Tibial artery (tissue), 4 donors: Measurements from ENCODE around the gene DCLRE1B.

ENCODE experiments used
- DNase-seq, 2 donors: peaks; one replicate each; pipeline ENCODE4 v3.0.0-alpha.2; 2019
- H3K27ac ChIP-seq, 2 donors: fragments of 200-600 bp; sonication (generic) in 1 of 2; 1 replicate in 1 of 2; 2 replicates in 1 of 2; pipeline ENCODE4 v1.5.1; 2018 to 2019; ENCODE audit warnings: mild to moderate bottlenecking in 1 of 2
- H3K27me3 ChIP-seq, 2 donors: fragments of 200-600 bp; sonication (generic) in 1 of 2; one replicate each; pipeline versions ENCODE4 v1.5.1 to v1.6.0; 2016 to 2019
- H3K36me3 ChIP-seq, 3 donors: fragments of 200-600 bp; sonication (generic) in 2 of 3; one replicate each; pipeline ENCODE4 v1.5.1; 2016 to 2019; ENCODE audit warnings: mild to moderate bottlenecking in 2 of 3
- H3K4me1 ChIP-seq, 4 donors: fragments of 200-600 bp; sonication (generic) in 2 of 4; 1 replicate in 3 of 4; 2 replicates in 1 of 4; pipeline ENCODE4 v1.5.1; 2016 to 2019
- H3K4me3 ChIP-seq, 2 donors: fragments of 200-600 bp; sonication (generic) in 1 of 2; 1 replicate in 1 of 2; 2 replicates in 1 of 2; pipeline ENCODE4 v1.5.1; 2018 to 2019; ENCODE audit warnings: mild to moderate bottlenecking in 2 of 2
- H3K9me3 ChIP-seq, 3 donors: fragments of 200-600 bp; sonication (generic) in 1 of 3; one replicate each; pipeline ENCODE4 v1.5.1; 2016 to 2019
- intact Hi-C: fragments of 100-400 bp; cut with DNase I; formaldehyde crosslinking; loops from one replicate; pipeline ENCODE4 v1.15.0; 2023; ENCODE audit warnings: low total_unique reads
- TF ChIP-seq, protein P1 (sequence below), 2 experiments: fragments of 200-600 bp in 1 of 2; fragments of 450-650 bp in 1 of 2; IDR thresholded peaks; one replicate each; pipeline ENCODE4 v1.5.1; 2017 to 2019; ENCODE audit warnings: antibody characterized with exemption in 2 of 2, mild to moderate bottlenecking in 1 of 2, moderate library complexity in 1 of 2

Gene DCLRE1B

DNA sequence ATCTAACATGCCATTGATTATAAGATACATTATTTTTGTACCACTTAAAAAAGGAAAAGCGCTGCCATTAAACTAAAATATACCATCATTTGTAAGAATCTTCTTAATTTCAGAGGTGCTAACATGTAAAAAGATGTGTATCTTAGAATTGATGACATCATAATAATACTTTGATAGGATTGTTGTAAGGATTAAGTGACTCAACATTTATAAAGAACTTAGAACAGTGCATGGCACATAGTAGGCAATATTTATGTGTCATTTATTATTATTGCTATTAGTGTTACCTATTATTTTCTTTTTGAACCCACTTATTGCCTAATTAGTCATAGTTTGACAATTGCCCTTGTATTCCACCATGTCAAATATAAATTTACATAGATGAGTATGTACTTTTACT is 45.8 kb downstream of the DCLRE1B start:
- H3K27me3 ChIP-seq = no peaks in the 10 kb centered on the region
- peaks cover 0 to 56% (median 28%) of the 10 kb centered on the region in 4 donors for H3K4me1 ChIP-seq
- H3K36me3 ChIP-seq = peaks cover 8 to 24% (median 22%) of the 10 kb centered on the region in 3 donors
- no peaks in the 10 kb centered on the region for H3K9me3 ChIP-seq
- H3K27ac ChIP-seq = no peak overlapping the region
- no peak for DNase-seq
- no peak overlapping the region for H3K4me3 ChIP-seq
- intact Hi-C loops = no loop called here
- TF ChIP-seq, protein P1, sequence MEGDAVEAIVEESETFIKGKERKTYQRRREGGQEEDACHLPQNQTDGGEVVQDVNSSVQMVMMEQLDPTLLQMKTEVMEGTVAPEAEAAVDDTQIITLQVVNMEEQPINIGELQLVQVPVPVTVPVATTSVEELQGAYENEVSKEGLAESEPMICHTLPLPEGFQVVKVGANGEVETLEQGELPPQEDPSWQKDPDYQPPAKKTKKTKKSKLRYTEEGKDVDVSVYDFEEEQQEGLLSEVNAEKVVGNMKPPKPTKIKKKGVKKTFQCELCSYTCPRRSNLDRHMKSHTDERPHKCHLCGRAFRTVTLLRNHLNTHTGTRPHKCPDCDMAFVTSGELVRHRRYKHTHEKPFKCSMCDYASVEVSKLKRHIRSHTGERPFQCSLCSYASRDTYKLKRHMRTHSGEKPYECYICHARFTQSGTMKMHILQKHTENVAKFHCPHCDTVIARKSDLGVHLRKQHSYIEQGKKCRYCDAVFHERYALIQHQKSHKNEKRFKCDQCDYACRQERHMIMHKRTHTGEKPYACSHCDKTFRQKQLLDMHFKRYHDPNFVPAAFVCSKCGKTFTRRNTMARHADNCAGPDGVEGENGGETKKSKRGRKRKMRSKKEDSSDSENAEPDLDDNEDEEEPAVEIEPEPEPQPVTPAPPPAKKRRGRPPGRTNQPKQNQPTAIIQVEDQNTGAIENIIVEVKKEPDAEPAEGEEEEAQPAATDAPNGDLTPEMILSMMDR (IDR thresholded peaks at IDR 0.05) = no peak

DNA sequence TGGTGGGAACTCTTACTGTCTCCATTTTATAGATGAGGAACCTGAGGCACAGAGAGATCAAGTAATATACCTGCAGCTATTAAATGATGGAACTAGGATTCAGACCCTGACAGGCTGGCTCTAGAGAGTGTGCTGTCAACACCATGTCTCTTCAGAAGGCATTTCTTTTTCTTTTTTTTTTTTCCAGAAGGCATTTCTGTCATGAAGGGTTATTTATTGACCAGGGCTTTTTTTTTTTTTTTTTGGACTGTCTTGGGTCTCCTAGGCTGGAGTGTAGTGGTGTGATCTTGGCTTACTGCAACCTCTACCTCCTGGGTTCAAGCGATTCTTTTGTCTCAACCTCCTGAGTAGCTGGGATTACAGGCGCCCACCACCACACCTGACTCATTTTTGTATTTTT is 46.6 kb downstream of the DCLRE1B start:
- Histone ChIP-seq H3K27ac (no peak overlapping the region), H3K27me3 (no peaks in the 10 kb centered on the region), H3K4me3 (no peak overlapping the region), H3K4me1 (peaks cover 0 to 48% (median 24%) of the 10 kb centered on the region in 4 donors), H3K36me3 (peaks cover 16 to 32% (median 29%) of the 10 kb centered on the region in 3 donors), H3K9me3 (no peaks in the 10 kb centered on the region)
- no peak for DNase-seq
- intact Hi-C loops = no loop called here
- TF ChIP-seq, protein P1 (IDR thresholded peaks at IDR 0.05) = no peak

DNA sequence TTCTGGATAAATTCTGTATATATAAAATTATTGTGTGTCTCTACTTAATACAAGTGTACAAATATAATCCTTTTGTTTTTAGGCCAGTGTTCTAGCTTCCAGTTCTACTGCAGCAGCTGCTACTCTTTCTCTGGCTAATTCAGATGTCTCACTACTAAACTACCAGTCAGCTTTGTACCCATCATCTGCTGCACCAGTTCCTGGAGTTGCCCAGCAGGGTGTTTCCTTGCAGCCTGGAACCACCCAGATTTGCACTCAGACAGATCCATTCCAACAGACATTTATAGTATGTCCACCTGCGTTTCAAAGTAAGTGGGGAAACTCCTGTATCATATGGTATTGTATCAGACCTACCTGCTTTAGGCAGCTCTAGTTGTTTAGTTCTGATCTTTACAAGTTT is 52.9 kb downstream of the DCLRE1B start:
- H3K4me1 ChIP-seq = no peaks in the 10 kb centered on the region
- DNase-seq = no peak
- no peaks in the 10 kb centered on the region for H3K9me3 ChIP-seq
- no peaks in the 10 kb centered on the region for H3K27me3 ChIP-seq
- H3K36me3 ChIP-seq = peaks cover 63 to 78% (median 64%) of the 10 kb centered on the region in 3 donors
- intact Hi-C loops = loop anchor here (2.0 kb wide), 1 partner anchor 13 kb away; no protein-coding TSS in a partner anchor
- H3K4me3 ChIP-seq = no peak overlapping the region
- TF ChIP-seq, protein P1 (IDR thresholded peaks at IDR 0.05) = no peak
- H3K27ac ChIP-seq = no peak overlapping the region

DNA sequence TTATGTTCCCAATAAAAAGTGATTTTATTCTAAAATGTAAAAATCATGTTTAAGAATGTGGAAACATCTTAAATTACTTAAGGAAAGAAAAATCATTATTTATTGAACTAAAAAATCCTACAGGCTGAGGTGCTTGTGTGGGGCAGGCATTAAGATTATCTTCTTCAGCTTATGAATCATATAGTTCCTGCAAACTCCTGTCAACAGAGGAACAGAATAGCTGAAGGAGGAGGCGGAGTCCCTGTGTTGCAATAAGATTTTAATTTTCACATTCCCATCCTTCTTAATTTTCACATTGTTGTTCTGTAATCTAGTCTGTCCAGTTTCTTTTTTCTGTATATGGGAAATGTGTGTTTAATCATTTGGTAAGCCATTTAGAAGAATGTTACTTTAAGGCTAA is 53.6 kb downstream of the DCLRE1B start:
- Histone ChIP-seq H3K4me3 (no peak overlapping the region), H3K9me3 (no peaks in the 10 kb centered on the region), H3K27ac (no peak overlapping the region), H3K36me3 (peaks cover 68 to 81% (median 70%) of the 10 kb centered on the region in 3 donors), H3K4me1 (no peaks in the 10 kb centered on the region), H3K27me3 (no peaks in the 10 kb centered on the region)
- no peak for DNase-seq
- intact Hi-C loops = no loop called here
- TF ChIP-seq, protein P1 (IDR thresholded peaks at IDR 0.05) = no peak

DNA sequence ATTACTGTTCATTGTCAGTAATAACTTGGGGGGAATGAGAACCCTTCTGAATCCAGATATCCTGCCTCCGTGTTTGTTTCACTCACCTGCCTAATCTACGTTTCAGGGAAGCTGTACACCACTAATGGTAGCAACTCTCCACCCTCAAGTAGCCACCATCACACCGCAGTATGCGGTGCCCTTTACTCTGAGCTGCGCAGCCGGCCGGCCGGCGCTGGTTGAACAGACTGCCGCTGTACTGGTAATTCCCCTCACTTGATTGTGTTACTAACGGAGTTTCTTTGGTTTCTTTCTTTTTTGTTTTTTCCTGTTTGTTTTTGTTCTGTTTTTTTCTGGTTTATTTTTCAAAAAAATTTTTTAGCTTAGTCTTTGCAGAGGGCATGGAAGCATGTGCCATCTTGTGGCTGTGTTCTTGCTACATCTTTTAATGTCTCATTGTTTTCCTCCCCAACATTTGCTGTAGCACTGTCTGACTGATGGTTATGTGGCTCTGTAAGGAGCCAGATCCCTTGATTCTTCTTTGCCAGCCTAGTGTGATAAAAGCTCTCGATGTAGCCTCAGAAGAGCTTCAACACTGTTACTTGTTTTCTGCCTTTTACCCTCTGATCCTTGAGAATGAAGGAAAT is 58.3 kb downstream of the DCLRE1B start:
- intact Hi-C loops = no loop called here
- no peaks in the 10 kb centered on the region for H3K27me3 ChIP-seq
- H3K36me3 ChIP-seq = peaks cover 73 to 79% (median 78%) of the 10 kb centered on the region in 3 donors
- no peaks in the 10 kb centered on the region for H3K9me3 ChIP-seq
- TF ChIP-seq, protein P1 (IDR thresholded peaks at IDR 0.05) = peak in 1 of 2 experiments; percentile 4
- no peak overlapping the region for H3K4me3 ChIP-seq
- H3K4me1 ChIP-seq = peaks cover 0 to 14% (median 0%) of the 10 kb centered on the region in 4 donors
- no peak for DNase-seq
- no peak overlapping the region for H3K27ac ChIP-seq
